B cell (primary cell): ENCODE measurements around the gene GLRX2.

Experiments
- EZH2 ChIP-seq: IDR thresholded peaks from 2 replicates; pipeline ENCODE4 v1.6.1; 2012; ENCODE audit warnings: borderline replicate concordance, low read depth, mild to moderate bottlenecking, moderate library complexity, low read length; ENCODE audit not compliant: insufficient read depth, poor library complexity, severe bottlenecking
- TF ChIP-seq, protein P1 (sequence below): fragments of 200-600 bp; IDR thresholded peaks from one replicate; pipeline ENCODE4 v1.8.0; 2022; ENCODE audit warnings: antibody characterized with exemption, mild to moderate bottlenecking

DNA sequence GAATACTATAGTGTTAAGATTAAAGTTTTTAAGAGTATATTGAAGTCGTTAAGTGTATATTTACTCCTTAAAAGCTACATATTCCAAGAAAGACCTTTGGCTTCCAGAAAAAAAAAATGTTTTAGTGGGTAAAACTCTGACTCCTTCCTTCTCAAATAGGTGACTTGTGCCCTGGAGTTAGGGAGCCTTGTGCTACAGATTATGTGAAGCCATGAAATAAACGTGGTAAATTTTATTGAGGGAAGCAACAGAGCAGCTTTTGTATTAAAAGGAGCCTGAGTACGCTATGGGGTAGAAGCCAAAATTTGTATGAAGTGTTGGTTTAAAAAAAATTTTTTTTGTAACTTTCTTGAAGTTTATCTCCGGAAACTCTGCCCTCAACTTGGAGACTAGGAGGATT, 44.8 kb downstream of the GLRX2 start:
- TF ChIP-seq, protein P1, sequence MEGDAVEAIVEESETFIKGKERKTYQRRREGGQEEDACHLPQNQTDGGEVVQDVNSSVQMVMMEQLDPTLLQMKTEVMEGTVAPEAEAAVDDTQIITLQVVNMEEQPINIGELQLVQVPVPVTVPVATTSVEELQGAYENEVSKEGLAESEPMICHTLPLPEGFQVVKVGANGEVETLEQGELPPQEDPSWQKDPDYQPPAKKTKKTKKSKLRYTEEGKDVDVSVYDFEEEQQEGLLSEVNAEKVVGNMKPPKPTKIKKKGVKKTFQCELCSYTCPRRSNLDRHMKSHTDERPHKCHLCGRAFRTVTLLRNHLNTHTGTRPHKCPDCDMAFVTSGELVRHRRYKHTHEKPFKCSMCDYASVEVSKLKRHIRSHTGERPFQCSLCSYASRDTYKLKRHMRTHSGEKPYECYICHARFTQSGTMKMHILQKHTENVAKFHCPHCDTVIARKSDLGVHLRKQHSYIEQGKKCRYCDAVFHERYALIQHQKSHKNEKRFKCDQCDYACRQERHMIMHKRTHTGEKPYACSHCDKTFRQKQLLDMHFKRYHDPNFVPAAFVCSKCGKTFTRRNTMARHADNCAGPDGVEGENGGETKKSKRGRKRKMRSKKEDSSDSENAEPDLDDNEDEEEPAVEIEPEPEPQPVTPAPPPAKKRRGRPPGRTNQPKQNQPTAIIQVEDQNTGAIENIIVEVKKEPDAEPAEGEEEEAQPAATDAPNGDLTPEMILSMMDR, result no peak
- no peak for TF ChIP-seq EZH2
